GM23248 (cell line): Measurements from ENCODE around the gene PACSIN3. TPM values are rescaled to one million over a fixed set of nuclear protein-coding genes. Genes with fewer than 3 reads are reported as not detected.

Experiments used
- DNase-seq: peaks from one replicate; pipeline ENCODE4 v3.0.0-alpha.2; 2015
- H2AFZ ChIP-seq: fragments of 200-600 bp; sonication (generic); 2 replicates; pipeline ENCODE4 v1.6.1; 2016; ENCODE audit warnings: antibody characterized with exemption
- H3F3A ChIP-seq: fragments of 200-600 bp; sonication (generic); 2 replicates; pipeline ENCODE4 v1.6.1; 2016; ENCODE audit warnings: mild to moderate bottlenecking, antibody characterized with exemption, mixed run types; ENCODE audit not compliant: insufficient read depth
- H3K27ac ChIP-seq: fragments of 200-600 bp; sonication (generic); 2 replicates; pipeline ENCODE4 v1.5.1; 2016; ENCODE audit warnings: mild to moderate bottlenecking
- H3K27me3 ChIP-seq: fragments of 200-600 bp; sonication (generic); replicated peaks from 2 replicates; pipeline ENCODE4 v1.6.1; 2016; ENCODE audit warnings: mild to moderate bottlenecking; ENCODE audit not compliant: insufficient read depth
- H3K36me3 ChIP-seq: fragments of 200-600 bp; sonication (generic); 2 replicates; pipeline ENCODE4 v1.6.1; 2016; ENCODE audit warnings: low read depth, mild to moderate bottlenecking
- H3K4me1 ChIP-seq: fragments of 200-600 bp; sonication (generic); 2 replicates; pipeline ENCODE4 v1.6.1; 2016; ENCODE audit warnings: mild to moderate bottlenecking; ENCODE audit not compliant: insufficient read depth
- H3K4me2 ChIP-seq: fragments of 200-600 bp; sonication (generic); one replicate; pipeline ENCODE4 v1.6.1; 2016; ENCODE audit warnings: mild to moderate bottlenecking; ENCODE audit not compliant: unreplicated experiment
- H3K4me3 ChIP-seq: fragments of 200-600 bp; sonication (generic); 2 replicates; pipeline ENCODE4 v1.5.1; 2016; ENCODE audit warnings: mild to moderate bottlenecking
- H3K79me2 ChIP-seq: fragments of 200-600 bp; sonication (generic); 2 replicates; pipeline ENCODE4 v1.6.1; 2016; ENCODE audit warnings: mild to moderate bottlenecking; ENCODE audit not compliant: insufficient read depth
- H3K9ac ChIP-seq: fragments of 200-600 bp; sonication (generic); 2 replicates; pipeline ENCODE4 v1.6.1; 2016; ENCODE audit warnings: mild to moderate bottlenecking
- H3K9me2 ChIP-seq: fragments of 200-600 bp; sonication (generic); 2 replicates; pipeline ENCODE4 v1.6.1; 2016; ENCODE audit warnings: mixed run types, mild to moderate bottlenecking, moderate library complexity; ENCODE audit not compliant: insufficient read depth
- H3K9me3 ChIP-seq: fragments of 200-600 bp; sonication (generic); one replicate; pipeline ENCODE4 v1.6.1; 2017; ENCODE audit warnings: low read depth
- H4K20me1 ChIP-seq: fragments of 200-600 bp; sonication (generic); 2 replicates; pipeline ENCODE4 v1.6.0; 2016; ENCODE audit not compliant: insufficient read depth
- EZH2 ChIP-seq: fragments of 200-600 bp; sonication (generic); IDR thresholded peaks from 2 replicates; pipeline ENCODE4 v1.6.1; 2018; ENCODE audit warnings: antibody characterized with exemption, mild to moderate bottlenecking; ENCODE audit not compliant: insufficient read depth, poor library complexity, severe bottlenecking
- EZH2phosphoT487 ChIP-seq: fragments of 200-600 bp; sonication (generic); IDR thresholded peaks from 2 replicates; pipeline ENCODE4 v1.6.1; 2018; ENCODE audit warnings: antibody characterized with exemption, moderate library complexity, mild to moderate bottlenecking, low read depth; ENCODE audit not compliant: insufficient read depth
- WGBS, 2 experiments: methylation state at CpG; one replicate each; pipeline ENCODE4 v1.1.6; 2015 to 2017; ENCODE audit warnings: low lambda C conversion rate in 2 of 2, low coverage in 1 of 2; ENCODE audit errors: missing lambda C conversion rate in 2 of 2; 5-methylcytosine and 5-hydroxymethylcytosine counted together
- in situ Hi-C: fragments of 300-500 bp; cut with MboI; formaldehyde crosslinking; loops from 2 replicates; pipeline ENCODE4 v1.15.0; 2020
- polyA plus RNA-seq: library from polyadenylated mRNA; unstranded; fragments of >200 nt; fragmentation: Nextera tagmentation; extraction: Ambion mirVana; gene quantifications from 2 replicates; pipeline ENCODE4 v1.2.1, GENCODE V29; 2016
- total RNA-seq: library from RNA; depleted of rRNA; stranded (reverse); fragments of >200 nt; shearing (Covaris generic); gene quantifications from 2 replicates; pipeline ENCODE4 v1.2.3, GENCODE V29; 2014

PACSIN3 gene
- total and polyA plus RNA-seq, 2 experiments from 2014 or later = 9.7 to 13.6 TPM

DNA sequence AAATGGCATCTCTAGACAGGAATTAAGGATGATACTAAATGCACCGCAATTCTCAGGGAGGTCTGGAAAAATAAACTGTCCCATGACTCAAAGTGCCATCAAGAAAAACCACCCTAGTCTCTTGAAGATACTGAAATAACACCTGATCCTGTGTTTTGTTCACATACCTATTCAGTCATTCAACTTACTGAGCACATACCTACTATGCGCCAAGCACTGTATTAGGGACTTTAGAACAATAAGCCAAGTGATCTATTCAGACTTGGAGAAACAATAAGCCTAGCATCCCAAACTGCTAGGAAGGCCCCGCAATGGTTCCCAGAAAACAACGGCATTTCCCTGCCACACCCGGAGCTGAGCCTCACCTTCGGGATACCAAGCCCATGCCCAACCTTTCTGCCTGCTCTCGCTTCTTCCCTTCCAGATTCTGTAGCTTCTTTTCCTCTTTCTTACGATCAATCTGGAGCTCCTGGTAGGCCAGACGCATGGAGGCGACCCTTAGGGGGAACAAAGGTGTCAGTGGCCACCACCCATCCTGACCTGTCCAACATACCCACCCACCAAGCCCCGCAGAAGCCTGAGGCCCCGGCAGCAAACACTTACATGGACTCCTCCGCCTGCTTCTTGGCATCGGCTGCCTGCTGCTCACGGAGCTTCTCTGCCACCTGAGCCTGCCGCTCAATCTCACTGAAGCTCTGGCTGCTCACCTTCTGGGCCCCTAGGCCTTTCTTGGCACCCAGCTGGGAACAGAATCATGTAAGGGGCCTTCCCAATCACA, 15.0 kb downstream of the PACSIN3 start:
- Histone ChIP-seq H4K20me1 (no peaks in the 10 kb centered on the region), H3K27me3 (no peaks in the 10 kb centered on the region), H3K36me3 (peaks cover 27% of the 10 kb centered on the region; the same call in 1 of the 2 replicates), H2AFZ (no peak overlapping the region), H3K27ac (no peak overlapping the region), H3K9me3 (no peaks in the 10 kb centered on the region), H3K4me1 (peaks cover 10% of the 10 kb centered on the region; the same call in 1 of the 2 replicates), H3F3A (no peaks in the 10 kb centered on the region), H3K9me2 (no peaks in the 10 kb centered on the region), H3K9ac (no peak overlapping the region), H3K79me2 (peaks cover 95% of the 10 kb centered on the region), H3K4me2 (no peak overlapping the region), H3K4me3 (no peak overlapping the region)
- 87 to 91% methylated on average over 16 of the region's 16 CpGs for WGBS, 2 experiments
- in situ Hi-C loops = no loop called here
- DNase-seq = no peak
- TF ChIP-seq EZH2phosphoT487 (no peak), EZH2 (no peak)

DNA sequence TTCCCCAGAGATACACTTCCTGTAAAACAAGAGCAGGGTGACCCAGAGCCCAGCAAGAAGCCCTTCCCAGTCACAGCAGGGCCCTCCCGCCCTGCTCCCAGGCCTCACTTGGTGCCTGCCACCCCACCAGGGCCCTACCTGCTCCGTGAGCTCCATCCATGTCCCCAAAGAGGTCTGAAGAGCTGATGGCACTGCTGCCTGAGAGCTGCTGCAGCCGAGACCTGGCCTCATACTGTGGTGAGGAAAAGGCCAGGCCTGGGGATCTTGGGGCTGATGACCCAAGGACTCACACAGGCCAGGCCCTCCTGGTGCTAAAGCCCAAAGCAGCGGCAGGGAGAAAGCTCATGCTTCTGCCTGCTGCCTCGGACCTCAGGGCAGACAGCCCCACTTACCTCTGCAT, 19.9 kb downstream of the PACSIN3 start:
- TF ChIP-seq EZH2 (no peak), EZH2phosphoT487 (no peak)
- Histone ChIP-seq H3K36me3 (peaks cover 25% of the 10 kb centered on the region; the same call in 1 of the 2 replicates), H3K27ac (no peak overlapping the region), H4K20me1 (no peaks in the 10 kb centered on the region), H3K27me3 (no peaks in the 10 kb centered on the region), H2AFZ (no peak overlapping the region), H3K9me2 (no peaks in the 10 kb centered on the region), H3K79me2 (peaks cover 48% of the 10 kb centered on the region), H3K4me2 (no peak overlapping the region), H3F3A (peaks cover 6% of the 10 kb centered on the region; the same call in 1 of the 2 replicates), H3K9ac (no peak overlapping the region), H3K9me3 (no peaks in the 10 kb centered on the region), H3K4me3 (no peak overlapping the region), H3K4me1 (no peaks in the 10 kb centered on the region)
- in situ Hi-C loops = no loop called here
- DNase-seq = no peak
- 96 to 99% methylated on average over 5 of the region's 5 CpGs for WGBS, 2 experiments

DNA sequence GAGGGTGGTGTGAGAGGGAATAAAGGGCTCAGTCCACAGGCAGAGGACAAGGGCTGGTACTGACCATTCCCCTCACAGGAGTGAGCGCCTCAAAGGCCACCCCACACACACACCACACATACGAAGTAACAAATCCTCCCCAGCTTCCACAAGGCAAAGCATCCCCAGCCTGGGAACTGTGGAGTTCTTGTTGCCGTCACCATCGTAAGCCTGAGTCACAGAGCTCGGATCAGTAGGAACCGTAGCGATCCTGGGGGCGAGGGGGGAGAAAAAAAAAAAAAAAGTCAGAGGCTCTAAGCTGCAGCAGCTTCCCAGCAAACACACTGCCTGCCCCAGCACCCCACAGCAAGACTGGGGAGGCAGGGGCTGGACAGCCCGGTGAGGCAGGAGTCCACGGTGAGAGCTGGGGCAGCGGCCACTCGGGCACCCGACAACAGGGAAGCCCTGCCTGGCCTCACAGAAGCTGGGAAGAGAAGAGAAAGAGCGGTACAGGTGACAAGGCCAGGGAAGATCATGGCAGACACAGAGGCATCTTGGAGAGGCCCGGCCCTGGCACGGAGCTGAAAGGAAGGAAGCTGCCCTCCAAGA, 20.9 kb downstream of the PACSIN3 start:
- H2AFZ ChIP-seq = no peak overlapping the region
- no peaks in the 10 kb centered on the region for H4K20me1 ChIP-seq
- no peak overlapping the region for H3K4me3 ChIP-seq
- no peak overlapping the region for H3K27ac ChIP-seq
- no peak for DNase-seq
- no peaks in the 10 kb centered on the region for H3K27me3 ChIP-seq
- no peaks in the 10 kb centered on the region for H3K9me2 ChIP-seq
- in situ Hi-C loops = no loop called here
- H3K9ac ChIP-seq = no peak overlapping the region
- H3F3A ChIP-seq = peaks cover 6% of the 10 kb centered on the region; the same call in 1 of the 2 replicates
- no peaks in the 10 kb centered on the region for H3K9me3 ChIP-seq
- peaks cover 19% of the 10 kb centered on the region; the same call in 1 of the 2 replicates for H3K36me3 ChIP-seq
- peaks cover 38% of the 10 kb centered on the region for H3K79me2 ChIP-seq
- WGBS, 2 experiments = 86 to 87% methylated on average over 16 of the region's 16 CpGs
- no peak overlapping the region for H3K4me2 ChIP-seq
- no peaks in the 10 kb centered on the region for H3K4me1 ChIP-seq
- TF ChIP-seq EZH2phosphoT487 (no peak), EZH2 (no peak)

DNA sequence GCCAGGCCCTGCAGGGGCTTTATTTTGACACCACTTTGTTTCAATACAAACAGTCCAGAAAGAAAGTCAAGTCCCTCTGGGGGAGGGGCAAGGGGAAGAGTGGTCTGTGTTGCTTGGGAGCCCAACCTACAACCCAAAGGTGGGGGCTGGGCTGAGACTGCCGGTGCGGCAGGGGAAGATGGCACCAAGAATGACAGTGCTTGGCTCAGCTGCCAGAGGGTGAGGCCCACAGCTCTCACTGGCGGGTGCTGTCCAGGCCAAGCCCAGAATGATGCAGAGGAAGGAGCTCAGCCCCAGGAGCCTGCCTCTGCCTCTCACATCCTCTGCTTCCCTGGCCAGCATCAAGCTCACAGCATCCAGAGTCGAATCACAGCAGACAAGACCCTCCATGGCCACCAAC, 21.9 kb downstream of the PACSIN3 start:
- Histone ChIP-seq H3K4me2 (no peak overlapping the region), H3F3A (peaks cover 6% of the 10 kb centered on the region; the same call in 1 of the 2 replicates), H3K27ac (no peak overlapping the region), H3K9me2 (no peaks in the 10 kb centered on the region), H4K20me1 (no peaks in the 10 kb centered on the region), H3K9ac (no peak overlapping the region), H3K4me1 (no peaks in the 10 kb centered on the region), H3K79me2 (peaks cover 28% of the 10 kb centered on the region), H3K27me3 (no peaks in the 10 kb centered on the region), H3K4me3 (no peak overlapping the region), H3K9me3 (no peaks in the 10 kb centered on the region), H3K36me3 (peaks cover 19% of the 10 kb centered on the region; the same call in 1 of the 2 replicates), H2AFZ (no peak overlapping the region)
- 45 to 58% methylated on average over 4 of the region's 4 CpGs for WGBS, 2 experiments
- in situ Hi-C loops = no loop called here
- no peak for DNase-seq
- TF ChIP-seq EZH2 = no peak
- TF ChIP-seq EZH2phosphoT487 = no peak
